K562 (cell line): ENCODE measurements around the gene PHTF1. TPM values are rescaled to one million over a fixed set of nuclear protein-coding genes. Genes with fewer than 3 reads are reported as not detected.

Source experiments
- MGA ChIP-seq: fragments of 450-650 bp; IDR thresholded peaks from 2 replicates; pipeline ENCODE4 v1.6.1; 2016; ENCODE audit warnings: mild to moderate bottlenecking, moderate library complexity
- USF2 ChIP-seq: sonication (generic); formaldehyde crosslinking; IDR thresholded peaks from 2 replicates; pipeline ENCODE4 v1.5.0; 2020; ENCODE audit warnings: missing genetic modification reagents
- polyA plus RNA-seq, 8 experiments: library from polyadenylated mRNA; depleted of rRNA in 4 of 8; stranded (reverse) in 5 of 8; unstranded in 3 of 8; fragments of >200 nt; fragmentation: Nextera tagmentation in 2 of 8; fragmentation: Illumina TruSeq in 1 of 8; extraction: Ambion mirVana in 2 of 8; extraction: Trizol in 1 of 8; gene quantifications; 2 replicates each; pipeline versions ENCODE4 v1.2.1 to v1.2.3, GENCODE V29; 2011 to 2014; ENCODE audit warnings: inconsistent platforms in 1 of 8, missing spikeins in 1 of 8
- total RNA-seq, 7 experiments: library from RNA; depleted of rRNA in 6 of 7; stranded (reverse); fragments of >200 nt in 6 of 7; fragmentation: Illumina TruSeq in 2 of 7; extraction: Trizol in 2 of 7; gene quantifications; 2 replicates each; pipeline versions ENCODE4 v1.2.1 to v1.2.3, GENCODE V29; 2011 to 2021; ENCODE audit warnings: low replicate concordance in 1 of 7

PHTF1 gene
- total and polyA plus RNA-seq, 9 of the 15 experiments (the other 6 are each of a cell fraction or from before 2014, with no cell fraction given), result 8.4 to 36.2 (median 23.0) TPM

- TF ChIP-seq MGA (no peak), USF2 (no peak)
These were observed 4.4 kb upstream of the PHTF1 start (continued) for GRCh38 chr1:113763661-113764060.
